Mesenchymal stem cell (in vitro differentiated cells and primary cell): Measurements from ENCODE around the gene NAV2.

Experiments
- DNase-seq: peaks from one replicate; pipeline ENCODE4 v3.0.0-alpha.2; 2013
- H2AFZ ChIP-seq: one replicate; pipeline ENCODE4 v1.6.1; 2013; ENCODE audit warnings: low read depth, mild to moderate bottlenecking, control low read depth, inconsistent platforms, low read length, moderate library complexity
- H2AK5ac ChIP-seq: 2 replicates; pipeline ENCODE4 v1.6.1; 2013; ENCODE audit warnings: low read length, moderate library complexity, mild to moderate bottlenecking, inconsistent platforms; ENCODE audit not compliant: severe bottlenecking
- H2BK120ac ChIP-seq: one replicate; pipeline ENCODE4 v1.6.1; 2013; ENCODE audit warnings: low read depth, mild to moderate bottlenecking, inconsistent platforms, low read length, moderate library complexity
- H2BK12ac ChIP-seq, 2 experiments: one replicate each; pipeline ENCODE4 v1.6.1; 2013; ENCODE audit warnings: inconsistent platforms in 2 of 2, low read length in 2 of 2, mild to moderate bottlenecking in 2 of 2, moderate library complexity in 2 of 2, control low read depth in 1 of 2
- H2BK15ac ChIP-seq: one replicate; pipeline ENCODE4 v1.6.1; 2013; ENCODE audit warnings: mild to moderate bottlenecking, low read depth, inconsistent platforms; ENCODE audit not compliant: poor library complexity, severe bottlenecking
- H2BK5ac ChIP-seq: 2 replicates; pipeline ENCODE4 v1.6.1; 2013; ENCODE audit warnings: low read depth, mild to moderate bottlenecking, low read length, control low read depth, inconsistent platforms; ENCODE audit not compliant: poor library complexity, severe bottlenecking
- H3K14ac ChIP-seq, 2 experiments: one replicate each; pipeline ENCODE4 v1.6.1; 2013; ENCODE audit warnings: inconsistent platforms in 2 of 2, low read length in 2 of 2, control low read depth in 1 of 2, mild to moderate bottlenecking in 1 of 2, moderate library complexity in 1 of 2
- H3K18ac ChIP-seq, 2 experiments: one replicate each; pipeline ENCODE4 v1.6.1; 2013; ENCODE audit warnings: inconsistent platforms in 2 of 2, low read length in 2 of 2, control low read depth in 1 of 2, low read depth in 1 of 2, mild to moderate bottlenecking in 1 of 2
- H3K23ac ChIP-seq, 2 experiments: one replicate each; pipeline ENCODE4 v1.6.1; 2013; ENCODE audit warnings: inconsistent platforms in 2 of 2, low read length in 2 of 2, mild to moderate bottlenecking in 2 of 2, moderate library complexity in 2 of 2, control low read depth in 1 of 2
- H3K27ac ChIP-seq: 2 replicates; pipeline ENCODE4 v1.5.1; 2013; ENCODE audit warnings: mild to moderate bottlenecking, moderate library complexity, low read length, control low read depth, inconsistent platforms; ENCODE audit not compliant: poor library complexity, severe bottlenecking
- H3K27me3 ChIP-seq, 2 experiments: 2 replicates each; pipeline versions ENCODE4 v1.6.1 to v1.7.0; 2013; ENCODE audit warnings: low read length in 2 of 2, mild to moderate bottlenecking in 2 of 2, moderate library complexity in 2 of 2, control low read depth in 1 of 2, inconsistent platforms in 1 of 2; ENCODE audit not compliant: control insufficient read depth in 1 of 2, insufficient read depth in 1 of 2
- H3K36me3 ChIP-seq, 2 experiments: 2 replicates each; pipeline versions ENCODE4 v1.6.1 to v1.7.0; 2013; ENCODE audit warnings: low read length in 2 of 2, control low read depth in 1 of 2, inconsistent platforms in 1 of 2, low read depth in 1 of 2, mild to moderate bottlenecking in 1 of 2; ENCODE audit not compliant: insufficient read depth in 2 of 2, control insufficient read depth in 1 of 2
- H3K4ac ChIP-seq, 2 experiments: one replicate each; pipeline ENCODE4 v1.6.1; 2013; ENCODE audit warnings: inconsistent platforms in 2 of 2, low read length in 2 of 2, mild to moderate bottlenecking in 2 of 2, moderate library complexity in 2 of 2, control low read depth in 1 of 2, low read depth in 1 of 2
- H3K4me1 ChIP-seq: 2 replicates; pipeline ENCODE4 v1.6.1; 2013; ENCODE audit warnings: low read depth, low read length, control low read depth; ENCODE audit not compliant: control insufficient read depth, insufficient read depth
- H3K4me2 ChIP-seq: 2 replicates; pipeline ENCODE4 v1.6.1; 2013; ENCODE audit warnings: low read length, mild to moderate bottlenecking, inconsistent platforms; ENCODE audit not compliant: poor library complexity, severe bottlenecking
- H3K4me3 ChIP-seq, 2 experiments: 2 replicates each; pipeline versions ENCODE4 v1.5.1 to v1.7.0; 2013; ENCODE audit warnings: low read length in 2 of 2, mild to moderate bottlenecking in 2 of 2, control low read depth in 1 of 2, low read depth in 1 of 2; ENCODE audit not compliant: insufficient read depth in 1 of 2
- H3K79me1 ChIP-seq: replicated peaks from 2 replicates; pipeline ENCODE4 v1.6.1; 2013; ENCODE audit warnings: mild to moderate bottlenecking, control low read depth, low read length, inconsistent platforms; ENCODE audit not compliant: poor library complexity, severe bottlenecking
- H3K9ac ChIP-seq: 2 replicates; pipeline ENCODE4 v1.7.0; 2013; ENCODE audit warnings: mild to moderate bottlenecking, low read length, moderate library complexity
- H3K9me3 ChIP-seq: 2 replicates; pipeline ENCODE4 v1.7.0; 2013; ENCODE audit warnings: mild to moderate bottlenecking, low read length; ENCODE audit not compliant: control insufficient read depth
- H4K8ac ChIP-seq: one replicate; pipeline ENCODE4 v1.6.1; 2013; ENCODE audit warnings: inconsistent platforms, mild to moderate bottlenecking, low read length, moderate library complexity
- H4K91ac ChIP-seq: one replicate; pipeline ENCODE4 v1.6.1; 2013; ENCODE audit warnings: mild to moderate bottlenecking, low read length, inconsistent platforms
- WGBS: methylation state at CpG from one replicate; pipeline ENCODE4 v1.1.7; 2013; ENCODE audit warnings: mixed read lengths; 5-methylcytosine and 5-hydroxymethylcytosine counted together

Gene NAV2

GRCh38 chr11:19744130-19744529, 31.5 kb downstream of the NAV2 start:
- H3K36me3 ChIP-seq, result peaks cover 5 to 47% of the 10 kb centered on the region in 2 experiments
- no peak overlapping the region for H4K8ac ChIP-seq
- H3K9me3 ChIP-seq, result no peaks in the 10 kb centered on the region
- no peak overlapping the region for H3K4ac ChIP-seq
- no peak overlapping the region for H3K23ac ChIP-seq
- no peak overlapping the region for H2BK15ac ChIP-seq
- H3K79me1 ChIP-seq, result peaks cover 25% of the 10 kb centered on the region
- no peak overlapping the region for H2BK120ac ChIP-seq
- no peak overlapping the region for H3K14ac ChIP-seq
- no peak overlapping the region for H3K4me3 ChIP-seq
- H3K27me3 ChIP-seq, result no peaks in the 10 kb centered on the region
- H3K4me2 ChIP-seq, result no peak overlapping the region
- H3K27ac ChIP-seq, result no peak overlapping the region
- H4K91ac ChIP-seq, result no peak overlapping the region
- H3K18ac ChIP-seq, result no peak overlapping the region
- H2BK12ac ChIP-seq, result no peak overlapping the region
- H3K4me1 ChIP-seq, result peaks cover 2% of the 10 kb centered on the region
- H3K9ac ChIP-seq, result no peak overlapping the region
- no peak for DNase-seq
- no peak overlapping the region for H2AFZ ChIP-seq
- no peak overlapping the region for H2BK5ac ChIP-seq
- H2AK5ac ChIP-seq, result no peak overlapping the region

- no peak overlapping the region for H2BK15ac ChIP-seq
- H4K8ac ChIP-seq, result no peak overlapping the region
- H2AFZ ChIP-seq, result no peak overlapping the region
- H4K91ac ChIP-seq, result no peak overlapping the region
- no peak overlapping the region for H3K23ac ChIP-seq
- H2BK120ac ChIP-seq, result no peak overlapping the region
- no peaks in the 10 kb centered on the region for H3K27me3 ChIP-seq
- no peak overlapping the region for H2BK12ac ChIP-seq
- peaks cover 2% of the 10 kb centered on the region for H3K4me1 ChIP-seq
- no peak overlapping the region for H3K9ac ChIP-seq
- no peak overlapping the region for H2BK5ac ChIP-seq
- no peak overlapping the region for H3K18ac ChIP-seq
- no peaks in the 10 kb centered on the region for H3K9me3 ChIP-seq
- no peak for DNase-seq
- no peak overlapping the region for H3K4me2 ChIP-seq
- H2AK5ac ChIP-seq, result no peak overlapping the region
- H3K14ac ChIP-seq, result no peak overlapping the region
- H3K27ac ChIP-seq, result no peak overlapping the region
- WGBS, result 85% methylated on average over 1 of the region's 3 CpGs
- peaks cover 25% of the 10 kb centered on the region for H3K79me1 ChIP-seq
- no peak overlapping the region for H3K4ac ChIP-seq
- H3K4me3 ChIP-seq, result no peak overlapping the region
- H3K36me3 ChIP-seq, result peaks cover 5 to 64% of the 10 kb centered on the region in 2 experiments
These were observed 33.4 kb downstream of the NAV2 start for GRCh38 chr11:19746086-19746485.

- H2AFZ ChIP-seq, result no peak overlapping the region
- no peak overlapping the region for H2BK12ac ChIP-seq
- no peak overlapping the region for H3K23ac ChIP-seq
- 78% methylated on average over 2 of the region's 2 CpGs for WGBS
- no peak for DNase-seq
- no peak overlapping the region for H3K4me3 ChIP-seq
- H3K9me3 ChIP-seq, result no peaks in the 10 kb centered on the region
- no peak overlapping the region for H3K18ac ChIP-seq
- H3K14ac ChIP-seq, result no peak overlapping the region
- H2BK15ac ChIP-seq, result no peak overlapping the region
- no peak overlapping the region for H2BK120ac ChIP-seq
- H3K27me3 ChIP-seq, result no peaks in the 10 kb centered on the region
- H3K79me1 ChIP-seq, result peaks cover 23% of the 10 kb centered on the region
- H4K8ac ChIP-seq, result no peak overlapping the region
- H2AK5ac ChIP-seq, result no peak overlapping the region
- H3K4me2 ChIP-seq, result no peak overlapping the region
- H3K36me3 ChIP-seq, result peaks cover 5 to 77% of the 10 kb centered on the region in 2 experiments
- no peak overlapping the region for H2BK5ac ChIP-seq
- H3K27ac ChIP-seq, result no peak overlapping the region
- no peaks in the 10 kb centered on the region for H3K4me1 ChIP-seq
- H3K4ac ChIP-seq, result no peak overlapping the region
- no peak overlapping the region for H4K91ac ChIP-seq
- no peak overlapping the region for H3K9ac ChIP-seq
These were observed 35.0 kb downstream of the NAV2 start for GRCh38 chr11:19747634-19748033.

- DNase-seq, result no peak
- H2BK5ac ChIP-seq, result no peak overlapping the region
- H2AK5ac ChIP-seq, result no peak overlapping the region
- H3K27me3 ChIP-seq, result no peaks in the 10 kb centered on the region
- H3K23ac ChIP-seq, result no peak overlapping the region
- WGBS, result 91% methylated on average over 4 of the region's 4 CpGs
- peaks cover 0 to 81% of the 10 kb centered on the region in 2 experiments for H3K36me3 ChIP-seq
- H3K9ac ChIP-seq, result no peak overlapping the region
- peaks cover 18% of the 10 kb centered on the region for H3K79me1 ChIP-seq
- no peak overlapping the region for H3K18ac ChIP-seq
- no peak overlapping the region for H3K4me2 ChIP-seq
- no peak overlapping the region for H3K14ac ChIP-seq
- H3K4me1 ChIP-seq, result no peaks in the 10 kb centered on the region
- no peak overlapping the region for H3K4ac ChIP-seq
- no peaks in the 10 kb centered on the region for H3K9me3 ChIP-seq
- no peak overlapping the region for H4K8ac ChIP-seq
- H2BK120ac ChIP-seq, result no peak overlapping the region
- H2BK12ac ChIP-seq, result no peak overlapping the region
- no peak overlapping the region for H2AFZ ChIP-seq
- H3K27ac ChIP-seq, result no peak overlapping the region
- H3K4me3 ChIP-seq, result no peak overlapping the region
- H4K91ac ChIP-seq, result no peak overlapping the region
- H2BK15ac ChIP-seq, result no peak overlapping the region
These were observed 38.4 kb downstream of the NAV2 start for GRCh38 chr11:19751055-19751454.
